ENCODE results near the gene GATAD2A.

GATAD2A gene

DNA sequence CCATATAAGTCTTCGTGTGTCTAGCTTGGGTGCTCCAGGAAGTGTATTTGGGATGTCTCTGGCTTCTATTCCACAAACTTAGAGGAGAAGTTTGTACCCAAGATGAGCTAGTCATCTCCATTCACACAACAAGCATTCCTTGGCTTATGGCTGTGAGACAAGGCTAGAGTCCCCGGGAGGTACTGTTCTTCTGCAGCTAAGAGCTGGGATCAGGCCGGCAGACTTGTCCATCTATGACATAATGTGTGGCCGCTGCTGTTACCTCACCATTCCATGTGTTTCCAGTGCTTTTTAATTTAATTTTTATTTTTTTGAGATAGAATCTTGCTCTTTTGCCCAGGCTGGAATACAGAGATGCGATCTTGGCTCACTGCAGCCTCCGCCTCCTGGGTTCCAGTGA, 20.7 kb downstream of the GATAD2A start:
- no peak for DNase-seq (ENCODE audit: insufficient read length, low spot score)
- FAIRE-seq, result no peak
- TF ChIP-seq, protein P1, sequence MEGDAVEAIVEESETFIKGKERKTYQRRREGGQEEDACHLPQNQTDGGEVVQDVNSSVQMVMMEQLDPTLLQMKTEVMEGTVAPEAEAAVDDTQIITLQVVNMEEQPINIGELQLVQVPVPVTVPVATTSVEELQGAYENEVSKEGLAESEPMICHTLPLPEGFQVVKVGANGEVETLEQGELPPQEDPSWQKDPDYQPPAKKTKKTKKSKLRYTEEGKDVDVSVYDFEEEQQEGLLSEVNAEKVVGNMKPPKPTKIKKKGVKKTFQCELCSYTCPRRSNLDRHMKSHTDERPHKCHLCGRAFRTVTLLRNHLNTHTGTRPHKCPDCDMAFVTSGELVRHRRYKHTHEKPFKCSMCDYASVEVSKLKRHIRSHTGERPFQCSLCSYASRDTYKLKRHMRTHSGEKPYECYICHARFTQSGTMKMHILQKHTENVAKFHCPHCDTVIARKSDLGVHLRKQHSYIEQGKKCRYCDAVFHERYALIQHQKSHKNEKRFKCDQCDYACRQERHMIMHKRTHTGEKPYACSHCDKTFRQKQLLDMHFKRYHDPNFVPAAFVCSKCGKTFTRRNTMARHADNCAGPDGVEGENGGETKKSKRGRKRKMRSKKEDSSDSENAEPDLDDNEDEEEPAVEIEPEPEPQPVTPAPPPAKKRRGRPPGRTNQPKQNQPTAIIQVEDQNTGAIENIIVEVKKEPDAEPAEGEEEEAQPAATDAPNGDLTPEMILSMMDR (IDR thresholded peaks at IDR 0.05; ENCODE audit: insufficient read depth, missing control alignments), result no peak

DNA sequence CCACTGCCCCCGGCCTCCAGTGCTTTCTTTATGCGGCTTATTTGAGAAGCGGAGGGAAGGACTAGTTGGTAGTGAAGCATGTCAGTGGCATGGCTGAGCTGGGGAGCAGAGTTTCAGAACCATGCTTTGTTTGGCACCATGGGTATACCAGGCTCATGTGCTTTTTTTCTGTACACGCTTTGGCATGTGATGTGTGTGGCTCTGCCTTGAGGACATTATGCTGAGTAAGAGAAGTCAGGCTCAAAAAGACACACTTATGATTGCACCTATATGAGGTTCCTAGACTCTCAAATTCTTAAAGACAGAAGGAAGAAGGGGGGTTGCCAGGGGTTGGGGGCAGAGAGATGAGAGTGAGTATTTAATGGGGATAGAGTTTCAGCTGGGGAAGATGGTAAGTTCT, 21.3 kb downstream of the GATAD2A start:
- no peak for DNase-seq (ENCODE audit: insufficient read length, low spot score)
- no peak for FAIRE-seq
- TF ChIP-seq, protein P1 (IDR thresholded peaks at IDR 0.05; ENCODE audit: insufficient read depth, missing control alignments), result no peak

DNA sequence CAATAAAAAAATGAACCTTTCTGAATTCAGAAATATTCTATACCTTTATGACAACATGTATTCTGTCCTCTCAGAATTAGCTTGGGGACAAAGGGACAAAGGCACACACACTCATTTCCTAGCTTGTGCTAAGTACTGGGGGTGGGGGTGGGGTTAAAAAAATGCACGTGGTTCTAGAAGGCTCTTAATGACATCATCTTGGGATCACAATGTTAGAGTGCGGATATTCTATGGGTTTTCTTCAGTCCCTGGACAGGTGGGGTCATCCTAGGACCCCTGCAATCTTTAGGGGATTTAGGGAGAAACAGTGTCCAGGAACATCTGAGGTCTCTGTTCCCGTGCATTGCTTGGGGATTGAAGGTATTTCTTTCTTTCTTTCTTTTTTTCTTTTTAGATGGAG, 21.8 kb downstream of the GATAD2A start:
- TF ChIP-seq, protein P1 (IDR thresholded peaks at IDR 0.05; ENCODE audit: insufficient read depth, missing control alignments), result no peak
- FAIRE-seq (no peak), DNase-seq (ENCODE audit: insufficient read length, low spot score) (no peak)

DNA sequence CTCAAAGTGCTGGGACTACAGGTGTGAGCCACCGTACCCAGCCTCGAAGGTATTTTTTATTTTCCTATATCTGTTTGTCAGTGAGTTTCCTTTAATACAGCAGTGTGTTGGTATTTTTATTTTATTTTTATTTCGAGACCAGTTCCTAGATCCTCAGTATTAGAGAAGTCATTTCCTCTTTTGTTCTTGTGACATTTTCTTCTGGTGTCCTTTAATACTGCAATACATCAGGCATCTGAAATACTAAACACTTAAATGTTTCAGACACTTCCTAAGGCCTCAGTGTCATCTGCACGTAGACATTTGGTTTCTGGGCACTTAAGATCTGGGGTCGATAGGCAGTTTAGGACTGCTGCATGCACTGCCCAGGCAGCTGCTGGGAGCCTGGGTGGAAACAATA, 22.5 kb downstream of the GATAD2A start:
- DNase-seq (ENCODE audit: insufficient read length, low spot score) (no peak), FAIRE-seq (no peak)

DNA sequence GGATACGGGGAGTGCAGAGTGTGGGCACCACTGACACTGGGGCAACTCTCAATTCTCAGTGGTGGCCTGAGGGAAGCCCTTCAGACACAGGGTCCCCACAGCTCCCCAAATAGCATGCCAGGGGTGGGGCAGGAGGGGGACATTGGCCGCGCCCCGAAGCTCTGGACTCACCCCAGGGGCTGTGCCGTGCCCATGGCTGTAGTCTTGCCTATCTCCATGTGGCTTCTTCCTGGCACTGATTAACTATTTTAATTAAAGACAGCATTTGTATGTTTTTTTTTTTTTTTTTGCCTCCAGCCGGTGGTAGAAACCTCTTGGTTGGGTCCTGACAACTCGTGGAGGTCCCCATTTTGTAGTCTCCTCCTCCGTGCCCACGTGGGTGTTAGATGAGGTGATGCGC, 23.3 kb downstream of the GATAD2A start:
- DNase-seq (ENCODE audit: insufficient read length, low spot score), result no peak
- TF ChIP-seq, protein P1 (IDR thresholded peaks at IDR 0.05; ENCODE audit: insufficient read depth, missing control alignments), result no peak
- FAIRE-seq, result no peak

More for the DNA sequence above, 22.5 kb downstream of the GATAD2A start:
- TF ChIP-seq, protein P1 (IDR thresholded peaks at IDR 0.05; ENCODE audit: insufficient read depth, missing control alignments), result no peak

DNA sequence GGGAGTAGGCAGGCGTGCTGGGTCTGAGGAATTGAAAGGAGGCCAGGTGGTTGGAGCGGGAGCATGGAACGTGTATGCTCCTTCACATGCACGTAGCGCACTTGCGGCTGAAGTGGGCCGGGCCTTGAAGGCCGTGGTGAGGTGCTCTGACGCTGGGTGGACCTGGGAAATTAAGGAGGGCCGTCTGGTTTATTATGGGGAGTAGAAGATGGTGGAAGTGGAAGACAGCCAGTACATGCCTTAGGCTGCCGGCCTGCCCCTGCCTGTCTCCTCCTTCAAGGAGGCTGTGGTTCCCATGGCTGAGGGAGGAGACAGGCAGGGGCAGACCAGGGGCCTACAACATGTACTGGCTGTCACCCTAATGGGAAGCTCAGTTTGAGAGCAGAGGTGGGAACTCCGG, 23.9 kb downstream of the GATAD2A start:
- TF ChIP-seq, protein P1 (IDR thresholded peaks at IDR 0.05; ENCODE audit: insufficient read depth, missing control alignments), result no peak
- FAIRE-seq, result no peak
- DNase-seq (ENCODE audit: insufficient read length, low spot score), result no peak

DNA sequence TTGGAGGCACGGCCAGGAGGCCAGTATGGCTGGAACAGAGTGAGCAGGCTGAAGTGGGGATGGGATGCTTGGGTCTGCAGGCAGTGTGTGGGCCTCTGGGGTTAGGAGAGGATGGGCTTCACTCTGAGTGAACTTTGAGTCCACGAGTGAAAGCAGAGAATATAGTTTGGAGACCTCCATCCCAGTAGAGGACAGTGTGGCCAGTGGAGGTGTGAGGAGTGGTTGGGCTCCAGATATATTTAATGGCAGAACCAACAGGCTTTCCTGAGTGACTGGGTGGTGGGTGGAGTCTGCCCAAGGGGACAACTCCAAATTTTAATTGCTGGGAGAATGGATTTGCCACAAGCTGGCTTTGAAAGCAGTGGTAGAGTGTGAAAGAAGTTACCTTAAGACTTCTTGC, 27.3 kb downstream of the GATAD2A start:
- no peak for FAIRE-seq
- TF ChIP-seq, protein P1 (IDR thresholded peaks at IDR 0.05; ENCODE audit: insufficient read depth, missing control alignments), result no peak
- DNase-seq (ENCODE audit: insufficient read length, low spot score), result no peak
